HepG2 (cell line): ENCODE measurements around the gene PPP1R9B. TPM values are rescaled to one million over a fixed set of nuclear protein-coding genes. Genes with fewer than 3 reads are reported as not detected.
A peak's percentile ranks its signal among the peaks of the same experiment; 100 is the strongest.

Source experiments
- ATF4 ChIP-seq, 2 experiments: fragments of 450-650 bp in 1 of 2; sonication (generic) in 1 of 2; formaldehyde crosslinking; IDR thresholded peaks; 2 replicates each; pipeline versions ENCODE4 v1.5.0 to v1.8.0; 2020 to 2022; ENCODE audit warnings: mild to moderate bottlenecking in 1 of 2, missing genetic modification reagents in 1 of 2
- ATF5 ChIP-seq: sonication (generic); formaldehyde crosslinking; IDR thresholded peaks from 2 replicates; pipeline ENCODE4 v1.4.0; 2020; ENCODE audit warnings: mild to moderate bottlenecking, low read depth, missing genetic modification reagents
- CHD4 ChIP-seq: fragments of 200-600 bp; sonication (generic); IDR thresholded peaks from 2 replicates; pipeline ENCODE4 v1.7.0; 2017; ENCODE audit warnings: mild to moderate bottlenecking, low read length, borderline replicate concordance
- GATAD1 ChIP-seq: IDR thresholded peaks from 2 replicates; pipeline ENCODE4 v1.6.1; 2016; ENCODE audit warnings: missing genetic modification reagents, missing compliant biosample characterization
- GZF1 ChIP-seq: sonication (generic); formaldehyde crosslinking; IDR thresholded peaks from 2 replicates; pipeline ENCODE4 v1.5.1; 2020; ENCODE audit warnings: mild to moderate bottlenecking, missing genetic modification reagents
- LCORL ChIP-seq, 2 experiments: fragments of 450-650 bp in 1 of 2; sonication (generic) in 1 of 2; formaldehyde crosslinking in 1 of 2; IDR thresholded peaks; 2 replicates each; pipeline versions ENCODE4 v1.5.0 to v1.6.1; 2017 to 2020; ENCODE audit warnings: antibody characterized with exemption in 1 of 2, missing genetic modification reagents in 1 of 2
- MAX ChIP-seq: IDR thresholded peaks from 2 replicates; pipeline ENCODE4 v1.6.1; 2012; ENCODE audit warnings: inconsistent platforms
- MIER3 ChIP-seq: IDR thresholded peaks from 2 replicates; pipeline ENCODE4 v1.6.1; 2016; ENCODE audit warnings: missing compliant biosample characterization, borderline replicate concordance
- PHF5A ChIP-seq: IDR thresholded peaks from one replicate; pipeline ENCODE4 v1.6.1; 2018; ENCODE audit warnings: low read depth, missing genetic modification reagents; ENCODE audit not compliant: unreplicated experiment
- POLR2AphosphoS5 ChIP-seq: IDR thresholded peaks from 2 replicates; pipeline ENCODE4 v1.6.1; 2012; ENCODE audit warnings: low read depth, low read length
- PRPF4 ChIP-seq: fragments of 200-400 bp; formaldehyde crosslinking; IDR thresholded peaks from 2 replicates; pipeline ENCODE4 v1.6.1; 2016; ENCODE audit warnings: low read length, low read depth; ENCODE audit not compliant: poor library complexity, severe bottlenecking
- SMAD3 ChIP-seq: sonication (generic); formaldehyde crosslinking; IDR thresholded peaks from 2 replicates; pipeline ENCODE4 v1.4.0; 2020; ENCODE audit warnings: missing genetic modification reagents
- SMAD9 ChIP-seq: sonication (generic); formaldehyde crosslinking; IDR thresholded peaks from 2 replicates; pipeline ENCODE4 v1.5.1; 2020; ENCODE audit warnings: mild to moderate bottlenecking, missing genetic modification reagents
- SP2 ChIP-seq: sonication (generic); formaldehyde crosslinking; IDR thresholded peaks from 2 replicates; pipeline ENCODE4 v1.5.1; 2020; ENCODE audit warnings: mild to moderate bottlenecking, missing genetic modification reagents
- SP4 ChIP-seq: sonication (generic); formaldehyde crosslinking; IDR thresholded peaks from 2 replicates; pipeline ENCODE4 v1.8.1; 2023; ENCODE audit warnings: mild to moderate bottlenecking, missing genetic modification reagents
- TBP ChIP-seq: sonication (generic); formaldehyde crosslinking; IDR thresholded peaks from 2 replicates; pipeline ENCODE4 v1.5.0; 2020; ENCODE audit warnings: missing genetic modification reagents
- THAP8 ChIP-seq: sonication (generic); formaldehyde crosslinking; IDR thresholded peaks from 2 replicates; pipeline ENCODE4 v1.5.1; 2020; ENCODE audit warnings: missing genetic modification reagents, mild to moderate bottlenecking, borderline replicate concordance
- THYN1 ChIP-seq: sonication (generic); formaldehyde crosslinking; IDR thresholded peaks from 2 replicates; pipeline ENCODE4 v1.8.1; 2023; ENCODE audit warnings: low read depth, mild to moderate bottlenecking, moderate library complexity, missing genetic modification reagents, borderline replicate concordance
- ZNF205 ChIP-seq: IDR thresholded peaks from 2 replicates; pipeline ENCODE4 v1.6.1; 2018; ENCODE audit warnings: missing biosample characterization, missing genetic modification reagents
- ZNF263 ChIP-seq: sonication (generic); formaldehyde crosslinking; IDR thresholded peaks from 2 replicates; pipeline ENCODE4 v1.4.0; 2020; ENCODE audit warnings: missing genetic modification reagents
- ZNF317 ChIP-seq: sonication (generic); formaldehyde crosslinking; IDR thresholded peaks from 2 replicates; pipeline ENCODE4 v1.5.0; 2020; ENCODE audit warnings: mild to moderate bottlenecking, missing genetic modification reagents
- ZNF33B ChIP-seq: sonication (generic); formaldehyde crosslinking; IDR thresholded peaks from 2 replicates; pipeline ENCODE4 v1.5.1; 2020; ENCODE audit warnings: mild to moderate bottlenecking, missing genetic modification reagents
- ZNF484 ChIP-seq: sonication (generic); formaldehyde crosslinking; IDR thresholded peaks from 2 replicates; pipeline ENCODE4 v1.5.1; 2020; ENCODE audit warnings: mild to moderate bottlenecking, low read depth, missing genetic modification reagents, borderline replicate concordance
- ZNF530 ChIP-seq: sonication (generic); formaldehyde crosslinking; IDR thresholded peaks from 2 replicates; pipeline ENCODE4 v1.5.0; 2020; ENCODE audit warnings: low read depth, mild to moderate bottlenecking, missing genetic modification reagents
- ZNF768 ChIP-seq: sonication (generic); formaldehyde crosslinking; IDR thresholded peaks from 2 replicates; pipeline ENCODE4 v1.4.0; 2020; ENCODE audit warnings: missing genetic modification reagents
- ZNF788 ChIP-seq: sonication (generic); formaldehyde crosslinking; IDR thresholded peaks from 2 replicates; pipeline ENCODE4 v1.5.0; 2020; ENCODE audit warnings: mild to moderate bottlenecking, missing genetic modification reagents, borderline replicate concordance
- ZNF790 ChIP-seq: sonication (generic); formaldehyde crosslinking; IDR thresholded peaks from 2 replicates; pipeline ENCODE4 v1.8.0; 2022; ENCODE audit warnings: missing genetic modification reagents, mild to moderate bottlenecking, borderline replicate concordance
- ZNF883 ChIP-seq: sonication (generic); formaldehyde crosslinking; IDR thresholded peaks from 2 replicates; pipeline ENCODE4 v1.5.1; 2020; ENCODE audit warnings: mild to moderate bottlenecking, missing genetic modification reagents; ENCODE audit errors: not compliant biosample characterization
- ZSCAN25 ChIP-seq: sonication (generic); formaldehyde crosslinking; IDR thresholded peaks from 2 replicates; pipeline ENCODE4 v1.8.0; 2022; ENCODE audit warnings: mild to moderate bottlenecking, missing genetic modification reagents
- polyA plus RNA-seq, 8 experiments: library from polyadenylated mRNA; depleted of rRNA in 3 of 8; stranded (reverse) in 7 of 8; unstranded in 1 of 8; fragments of >200 nt; fragmentation: Illumina TruSeq in 4 of 8; extraction: Trizol in 4 of 8; gene quantifications; 2 replicates each; pipeline versions ENCODE4 v1.2.1 to v1.2.3, GENCODE V29; 2011 to 2016; ENCODE audit warnings: low read depth in 4 of 8, missing spikeins in 1 of 8, mixed read lengths in 1 of 8; ENCODE audit not compliant: insufficient read depth in 1 of 8
- total RNA-seq, 5 experiments: library from RNA; depleted of rRNA; stranded (reverse); fragments of >200 nt; fragmentation: Illumina TruSeq; extraction: Trizol; gene quantifications; 2 replicates each; pipeline ENCODE4 v1.2.3, GENCODE V29; 2016; ENCODE audit warnings: low read depth in 1 of 5

The PPP1R9B gene
- total and polyA plus RNA-seq, 2 of the 13 experiments (the other 11 are each of a cell fraction or from before 2014, with no cell fraction given): 9.4 to 15.8 TPM

GRCh38 chr17:50148226-50149090 lies 2.0 kb downstream of the PPP1R9B start (continued):
- TF ChIP-seq SP2 (CRISPR knock-in tag) (no peak), ATF4 (CRISPR knock-in tag; IDR thresholded peaks at IDR 0.05) (no peak), ZNF883 (CRISPR knock-in tag) (peak; percentile 45), PHF5A (CRISPR knock-in tag) (no peak), ZNF317 (CRISPR knock-in tag) (no peak), MAX (peak; percentile 24; the same call in 1 of the 2 replicates), PRPF4 (no peak), ZNF205 (CRISPR knock-in tag) (no peak), ZNF484 (CRISPR knock-in tag) (no peak), ZNF33B (CRISPR knock-in tag) (no peak), THYN1 (CRISPR knock-in tag) (no peak), TBP (CRISPR knock-in tag) (no peak), GZF1 (CRISPR knock-in tag) (no peak), ZNF530 (CRISPR knock-in tag) (no peak), ZNF790 (no peak), ZNF788 (CRISPR knock-in tag) (no peak), GATAD1 (CRISPR knock-in tag) (no peak), ZNF768 (CRISPR knock-in tag) (no peak), CHD4 (no peak), ATF5 (CRISPR knock-in tag) (no peak), THAP8 (CRISPR knock-in tag) (0 out of 2 replicates have a peak, but pooled peaks have one; percentile 63), SP4 (CRISPR knock-in tag) (peak; percentile 28; the same call in 1 of the 2 replicates), ZSCAN25 (CRISPR knock-in tag) (no peak; the same call in 1 of the 2 replicates), ZNF263 (CRISPR knock-in tag) (no peak), SMAD3 (no peak), LCORL (IDR thresholded peaks at IDR 0.05) (no peak), LCORL (CRISPR knock-in tag; IDR thresholded peaks at IDR 0.05) (peak; percentile 77), POLR2AphosphoS5 (no peak), SMAD9 (no peak), MIER3 (CRISPR knock-in tag) (no peak)
